Gastroesophageal sphincter (tissue), 3 donors: ENCODE data around the gene CCT6B.
A peak's percentile ranks its signal among the peaks of the same experiment; 100 is the strongest.

ENCODE experiments used
- CTCF ChIP-seq, 4 experiments: fragments of 200-600 bp in 2 of 4; fragments of 450-650 bp in 2 of 4; sonication (generic) in 1 of 4; IDR thresholded peaks; one replicate each; pipeline ENCODE4 v1.5.1; 2017 to 2019; ENCODE audit warnings: antibody characterized with exemption in 4 of 4, mild to moderate bottlenecking in 2 of 4, moderate library complexity in 2 of 4
- POLR2A ChIP-seq, 2 donors: fragments of 450-650 bp; IDR thresholded peaks; one replicate each; pipeline ENCODE4 v1.6.1; 2017; ENCODE audit warnings: antibody characterized with exemption in 2 of 2, mild to moderate bottlenecking in 2 of 2, moderate library complexity in 1 of 2

- TF ChIP-seq POLR2A (IDR thresholded peaks at IDR 0.05) (no peak), CTCF (IDR thresholded peaks at IDR 0.05) (peak in 3 of 4 experiments; percentile 52 to 80 (median 74))
Measured at GRCh38 chr17:34998205-34998604, 36.9 kb upstream of the CCT6B start.
